HepG2 (cell line): ENCODE data around the gene VIM. TPM values are rescaled to one million over a fixed set of nuclear protein-coding genes. Genes with fewer than 3 reads are reported as not detected.

ENCODE experiments used
- AHDC1 ChIP-seq: sonication (generic); formaldehyde crosslinking; IDR thresholded peaks from 2 replicates; pipeline ENCODE4 v1.5.1; 2020; ENCODE audit warnings: mild to moderate bottlenecking, missing genetic modification reagents, borderline replicate concordance
- CTCF ChIP-seq: sonication (generic); formaldehyde crosslinking; IDR thresholded peaks from 2 replicates; pipeline ENCODE4 v1.5.0; 2020; ENCODE audit warnings: mild to moderate bottlenecking, missing genetic modification reagents, moderate library complexity
- GATA4 ChIP-seq: sonication (generic); IDR thresholded peaks from 2 replicates; pipeline ENCODE4 v1.6.1; 2016; ENCODE audit warnings: antibody characterized with exemption, low read depth, borderline replicate concordance
- HOXA9 ChIP-seq: sonication (generic); formaldehyde crosslinking; IDR thresholded peaks from 2 replicates; pipeline ENCODE4 v1.8.1; 2022; ENCODE audit warnings: missing genetic modification reagents, mild to moderate bottlenecking, moderate library complexity, borderline replicate concordance
- KIAA2018 ChIP-seq: sonication (generic); formaldehyde crosslinking; IDR thresholded peaks from 2 replicates; pipeline ENCODE4 v1.5.0; 2020; ENCODE audit warnings: mild to moderate bottlenecking, missing genetic modification reagents, borderline replicate concordance
- MED8 ChIP-seq: sonication (generic); formaldehyde crosslinking; IDR thresholded peaks from 2 replicates; pipeline ENCODE4 v1.8.1; 2023; ENCODE audit warnings: mild to moderate bottlenecking, missing genetic modification reagents; ENCODE audit not compliant: insufficient replicate concordance
- ZNF136 ChIP-seq: sonication (generic); formaldehyde crosslinking; IDR thresholded peaks from 2 replicates; pipeline ENCODE4 v1.8.1; 2022; ENCODE audit warnings: low read depth, mild to moderate bottlenecking, moderate library complexity, missing genetic modification reagents
- ZNF260 ChIP-seq: sonication (generic); formaldehyde crosslinking; IDR thresholded peaks from 2 replicates; pipeline ENCODE4 v1.4.0; 2020; ENCODE audit warnings: missing genetic modification reagents, low read depth, mild to moderate bottlenecking, borderline replicate concordance
- polyA plus RNA-seq, 8 experiments: library from polyadenylated mRNA; depleted of rRNA in 3 of 8; stranded (reverse) in 7 of 8; unstranded in 1 of 8; fragments of >200 nt; fragmentation: Illumina TruSeq in 4 of 8; extraction: Trizol in 4 of 8; gene quantifications; 2 replicates each; pipeline versions ENCODE4 v1.2.1 to v1.2.3, GENCODE V29; 2011 to 2016; ENCODE audit warnings: low read depth in 4 of 8, missing spikeins in 1 of 8, mixed read lengths in 1 of 8; ENCODE audit not compliant: insufficient read depth in 1 of 8
- total RNA-seq, 5 experiments: library from RNA; depleted of rRNA; stranded (reverse); fragments of >200 nt; fragmentation: Illumina TruSeq; extraction: Trizol; gene quantifications; 2 replicates each; pipeline ENCODE4 v1.2.3, GENCODE V29; 2016; ENCODE audit warnings: low read depth in 1 of 5

The VIM gene
- total and polyA plus RNA-seq, 2 of the 13 experiments (the other 11 are each of a cell fraction or from before 2014, with no cell fraction given) = not detected

GRCh38 chr10:17200912-17201793 is 26.9 kb upstream of the VIM start, which contains the start of gene TRDMT1 (continued):
- TF ChIP-seq AHDC1 (peak; percentile 54; the same call in 1 of the 2 replicates), HOXA9 (CRISPR knock-in tag) (peak; percentile 51; the same call in 1 of the 2 replicates), GATA4 (no peak), ZNF136 (CRISPR knock-in tag) (no peak), ZNF260 (no peak), KIAA2018 (CRISPR knock-in tag) (no peak), MED8 (peak; percentile 93), CTCF (CRISPR knock-in tag) (peak; percentile 15; the same call in 1 of the 2 replicates)
